ENCODE data around the gene METTL15. TPM values are rescaled to one million over a fixed set of nuclear protein-coding genes. Genes with fewer than 3 reads are reported as not detected.

Gene METTL15, protein sequence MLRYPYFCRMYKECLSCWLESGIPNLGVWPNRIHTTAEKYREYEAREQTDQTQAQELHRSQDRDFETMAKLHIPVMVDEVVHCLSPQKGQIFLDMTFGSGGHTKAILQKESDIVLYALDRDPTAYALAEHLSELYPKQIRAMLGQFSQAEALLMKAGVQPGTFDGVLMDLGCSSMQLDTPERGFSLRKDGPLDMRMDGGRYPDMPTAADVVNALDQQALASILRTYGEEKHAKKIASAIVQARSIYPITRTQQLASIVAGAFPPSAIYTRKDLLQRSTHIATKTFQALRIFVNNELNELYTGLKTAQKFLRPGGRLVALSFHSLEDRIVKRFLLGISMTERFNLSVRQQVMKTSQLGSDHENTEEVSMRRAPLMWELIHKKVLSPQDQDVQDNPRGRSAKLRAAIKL
- total RNA-seq = 19.7 and 22.8 TPM in 2 replicates
- total RNA-seq (2013) = 13.8 TPM
- 3.9 and 4.8 TPM in 2 replicates for polyA plus RNA-seq
- polyA minus RNA-seq = 6.1 and 7.5 TPM in 2 replicates

DNA sequence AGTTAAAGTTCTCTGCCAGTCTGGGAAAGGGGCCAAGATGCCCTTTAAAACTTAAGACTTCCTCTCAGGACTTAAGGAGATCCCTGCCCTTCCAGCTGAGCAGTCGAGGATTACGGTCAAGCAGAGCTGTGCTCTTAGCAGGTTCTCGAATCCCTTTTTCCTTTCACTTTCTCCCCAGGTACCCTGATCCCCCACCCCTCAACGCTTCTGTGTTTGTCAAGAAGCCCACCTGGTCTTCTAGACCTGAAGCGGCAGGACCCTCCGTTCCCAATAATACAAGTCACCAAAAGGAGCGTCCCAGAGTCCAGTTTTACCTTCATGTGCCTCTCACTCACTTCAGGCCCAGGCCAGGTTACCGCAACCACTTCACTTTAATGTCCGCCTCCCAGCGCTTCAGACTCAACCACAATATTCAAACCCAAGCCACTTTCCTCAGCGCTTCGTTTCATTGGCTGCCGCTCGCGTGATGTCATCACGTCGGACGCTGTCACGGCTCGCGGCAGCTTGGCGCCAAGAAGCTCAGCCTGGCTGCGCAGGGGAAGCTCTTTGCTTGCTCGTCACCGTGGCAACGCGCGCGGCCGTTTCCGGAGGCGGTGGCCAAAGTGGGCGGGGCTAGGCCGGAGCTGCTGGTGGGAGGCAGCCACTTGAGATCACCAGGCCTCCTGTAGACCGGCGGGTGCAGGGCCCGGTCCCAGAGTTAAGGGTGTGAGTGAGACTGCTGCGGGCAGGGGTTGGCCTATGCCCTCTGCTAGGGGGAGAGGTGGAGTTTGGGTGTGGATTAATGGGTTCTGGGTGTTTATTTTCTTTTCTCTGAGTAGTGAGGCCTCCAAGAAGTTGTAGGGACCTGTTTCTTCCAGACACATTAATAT lies at the start of gene METTL15, which contains the start of gene KIF18A:
Gene METTL15 (plus strand): TSS at position 639 of the 869 bp plus-strand sequence. CDS start 4,947 bp downstream, outside the sequence.
Gene KIF18A (minus strand): TSS at position 407 of the 869 bp plus-strand sequence. CDS start 10,209 bp downstream, outside the sequence.
- ChIA-PET POLR2A (no interaction called here), CTCF (no interaction called here)
- no peaks in the 10 kb centered on the region for H4K20me1 ChIP-seq (ENCODE audit: control insufficient read depth, insufficient read depth, low read length, poor library complexity, severe bottlenecking)
- WGBS (ENCODE audit: insufficient coverage) = under 1% methylated on average over 38 of the region's 38 CpGs
- peak within 1 kb of the TSS; percentile 97 for H3K9ac ChIP-seq (ENCODE audit: low read length)
- H3K9me3 Mint-ChIP-seq (ENCODE audit: insufficient read depth) = no peaks in the 10 kb centered on the region
- peak; percentile 99 for DNase-seq
- peaks cover 58% of the 10 kb centered on the region for H3K79me2 ChIP-seq (ENCODE audit: control insufficient read depth, insufficient read depth, low read length)
- no peaks in the 10 kb centered on the region for H3K27me3 Mint-ChIP-seq
- H3K27ac Mint-ChIP-seq = peak within 1 kb of the TSS; percentile 98
- intact Hi-C loops (cut with micrococcal nuclease) = loop anchor here (1.0 to 2.0 kb wide), 2 partner anchors 602 to 745 kb away; partner anchors contain the start of genes CCDC34 and LIN7C
- H3K9me3 ChIP-seq (ENCODE audit: control extremely low read depth in 1 of 3, control insufficient read depth in 2 of 3, insufficient read depth in 1 of 3, low read length in 2 of 3) = no peaks in the 10 kb centered on the region
- ATAC-seq (ENCODE audit: low read depth) = peak; percentile 86
- peak within 1 kb of the TSS; percentile 94 for H3K4me3 Mint-ChIP-seq
- peak within 1 kb of the TSS; percentile 89 to 96 for H3K27ac ChIP-seq (ENCODE audit: low read length in 2 of 2)
- H3K4me3 ChIP-seq (ENCODE audit: control extremely low read depth in 1 of 5, extremely low read depth in 1 of 5, insufficient read depth in 1 of 5, low read depth in 2 of 5, low read length in 4 of 5) = peak within 1 kb of the TSS; percentile 51 to 95 (median 76)
- no peaks in the 10 kb centered on the region for H3K27me3 ChIP-seq (replicated peaks in 1 of 4; ENCODE audit: control extremely low read depth in 1 of 4, control insufficient read depth in 3 of 4, insufficient read depth in 4 of 4, low read length in 3 of 4)
- peak within 1 kb of the TSS; percentile 83 for H2AFZ ChIP-seq (ENCODE audit: insufficient read depth, low read depth, low read length, poor library complexity, severe bottlenecking)
- peaks cover 52% of the 10 kb centered on the region for H3K4me1 Mint-ChIP-seq
- H3K36me3 ChIP-seq (replicated peaks in 1 of 2; ENCODE audit: control extremely low read depth in 1 of 2, control insufficient read depth in 1 of 2, extremely low read depth in 1 of 2, insufficient read depth in 2 of 2, low read length in 1 of 2) = no peaks in the 10 kb centered on the region
- peaks cover 30% of the 10 kb centered on the region in 2 donors for H3K4me1 ChIP-seq (ENCODE audit: control insufficient read depth in 2 of 2, insufficient read depth in 2 of 2, low read length in 2 of 2)
- TF ChIP-seq, protein P1, sequence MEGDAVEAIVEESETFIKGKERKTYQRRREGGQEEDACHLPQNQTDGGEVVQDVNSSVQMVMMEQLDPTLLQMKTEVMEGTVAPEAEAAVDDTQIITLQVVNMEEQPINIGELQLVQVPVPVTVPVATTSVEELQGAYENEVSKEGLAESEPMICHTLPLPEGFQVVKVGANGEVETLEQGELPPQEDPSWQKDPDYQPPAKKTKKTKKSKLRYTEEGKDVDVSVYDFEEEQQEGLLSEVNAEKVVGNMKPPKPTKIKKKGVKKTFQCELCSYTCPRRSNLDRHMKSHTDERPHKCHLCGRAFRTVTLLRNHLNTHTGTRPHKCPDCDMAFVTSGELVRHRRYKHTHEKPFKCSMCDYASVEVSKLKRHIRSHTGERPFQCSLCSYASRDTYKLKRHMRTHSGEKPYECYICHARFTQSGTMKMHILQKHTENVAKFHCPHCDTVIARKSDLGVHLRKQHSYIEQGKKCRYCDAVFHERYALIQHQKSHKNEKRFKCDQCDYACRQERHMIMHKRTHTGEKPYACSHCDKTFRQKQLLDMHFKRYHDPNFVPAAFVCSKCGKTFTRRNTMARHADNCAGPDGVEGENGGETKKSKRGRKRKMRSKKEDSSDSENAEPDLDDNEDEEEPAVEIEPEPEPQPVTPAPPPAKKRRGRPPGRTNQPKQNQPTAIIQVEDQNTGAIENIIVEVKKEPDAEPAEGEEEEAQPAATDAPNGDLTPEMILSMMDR (IDR thresholded peaks at IDR 0.05) = no peak
- TF ChIP-seq EZH2 (IDR thresholded peaks at IDR 0.05; ENCODE audit: borderline replicate concordance, insufficient read depth, low read depth, low read length, poor library complexity, severe bottlenecking) = no peak
- peak within 1 kb of the TSS; percentile 86 for H3K4me2 ChIP-seq (replicated peaks; ENCODE audit: low read depth, low read length, poor library complexity, severe bottlenecking)
